Measurements from ENCODE around the gene HORMAD2.

HORMAD2 gene

DNA sequence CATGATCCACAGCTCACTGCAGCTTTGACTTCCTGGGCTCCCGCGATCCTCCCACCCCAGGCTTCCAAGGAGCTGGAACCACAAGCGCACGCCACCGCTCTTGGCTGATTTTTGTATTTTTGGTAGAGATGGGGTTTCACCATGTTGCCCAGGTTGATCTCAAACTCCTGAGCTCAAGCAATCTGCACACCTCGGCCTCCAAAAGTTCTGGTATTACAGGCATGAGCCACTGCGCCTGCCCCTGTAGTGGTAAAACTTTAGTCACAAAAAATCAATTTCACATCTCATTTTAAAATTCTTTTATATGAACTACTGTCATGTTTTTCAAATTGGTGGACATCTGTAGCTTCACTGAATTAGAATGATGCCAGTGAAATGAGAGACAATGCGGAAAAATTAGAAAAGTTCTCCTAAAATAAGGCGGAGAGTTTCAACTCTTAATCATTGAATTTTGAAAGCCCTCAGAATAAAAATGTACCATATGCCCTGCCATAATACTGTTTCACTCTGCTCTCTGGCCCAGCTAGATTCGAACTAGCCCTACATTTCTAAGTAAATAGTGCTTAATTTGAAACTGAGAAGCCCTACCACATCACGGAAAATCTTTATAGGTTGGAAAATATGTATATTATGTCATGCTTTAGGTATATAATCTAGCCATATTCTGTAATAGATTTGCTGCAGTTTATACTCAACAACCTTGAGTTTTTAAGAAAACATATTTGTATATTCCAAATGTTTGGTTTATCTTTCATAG, 78.7 kb downstream of the HORMAD2 start:
- POLR2A ChIA-PET = no interaction called here

More for the DNA sequence above, 78.7 kb downstream of the HORMAD2 start:
- H3K27ac ChIP-seq (ENCODE audit: extremely low read depth, low read depth, low read length) = no peak overlapping the region
- H3K36me3 ChIP-seq (ENCODE audit: control insufficient read depth in 2 of 2, insufficient read depth in 1 of 2, low read length in 2 of 2) = no peaks in the 10 kb centered on the region
- H3K4me3 ChIP-seq (ENCODE audit: low read depth, low read length) = no peak overlapping the region
- H3K4me1 ChIP-seq (ENCODE audit: control insufficient read depth, insufficient read depth, low read length) = no peaks in the 10 kb centered on the region
- CTCF ChIA-PET = interaction anchor here (1.8 kb wide), 1 partner anchor 533 kb away, joined by 6 read pairs; no protein-coding TSS in a partner anchor
- TF ChIP-seq ZBTB7A (tag by site-specific recombination; IDR thresholded peaks at IDR 0.05; ENCODE audit: low read depth) = no peak
- no peak for TF ChIP-seq ZNF514 (tag by site-specific recombination; IDR thresholded peaks at IDR 0.05)
- TF ChIP-seq ZNF341 (tag by site-specific recombination; IDR thresholded peaks at IDR 0.05; ENCODE audit: low read depth) = no peak
- TF ChIP-seq ZNF423 (tag by site-specific recombination; IDR thresholded peaks at IDR 0.05) = no peak
- no peak for TF ChIP-seq IKZF3 (tag by site-specific recombination; IDR thresholded peaks at IDR 0.05)
- no peak for TF ChIP-seq BCL11A (tag by site-specific recombination; IDR thresholded peaks at IDR 0.05; ENCODE audit: low read depth)
- TF ChIP-seq, protein P1, sequence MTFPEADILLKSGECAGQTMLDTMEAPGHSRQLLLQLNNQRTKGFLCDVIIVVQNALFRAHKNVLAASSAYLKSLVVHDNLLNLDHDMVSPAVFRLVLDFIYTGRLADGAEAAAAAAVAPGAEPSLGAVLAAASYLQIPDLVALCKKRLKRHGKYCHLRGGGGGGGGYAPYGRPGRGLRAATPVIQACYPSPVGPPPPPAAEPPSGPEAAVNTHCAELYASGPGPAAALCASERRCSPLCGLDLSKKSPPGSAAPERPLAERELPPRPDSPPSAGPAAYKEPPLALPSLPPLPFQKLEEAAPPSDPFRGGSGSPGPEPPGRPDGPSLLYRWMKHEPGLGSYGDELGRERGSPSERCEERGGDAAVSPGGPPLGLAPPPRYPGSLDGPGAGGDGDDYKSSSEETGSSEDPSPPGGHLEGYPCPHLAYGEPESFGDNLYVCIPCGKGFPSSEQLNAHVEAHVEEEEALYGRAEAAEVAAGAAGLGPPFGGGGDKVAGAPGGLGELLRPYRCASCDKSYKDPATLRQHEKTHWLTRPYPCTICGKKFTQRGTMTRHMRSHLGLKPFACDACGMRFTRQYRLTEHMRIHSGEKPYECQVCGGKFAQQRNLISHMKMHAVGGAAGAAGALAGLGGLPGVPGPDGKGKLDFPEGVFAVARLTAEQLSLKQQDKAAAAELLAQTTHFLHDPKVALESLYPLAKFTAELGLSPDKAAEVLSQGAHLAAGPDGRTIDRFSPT (tag by site-specific recombination; IDR thresholded peaks at IDR 0.05) = no peak
- TF ChIP-seq MEIS1 (CRISPR knock-in tag; IDR thresholded peaks at IDR 0.05; ENCODE audit: borderline replicate concordance) = no peak
- TF ChIP-seq, protein P2, sequence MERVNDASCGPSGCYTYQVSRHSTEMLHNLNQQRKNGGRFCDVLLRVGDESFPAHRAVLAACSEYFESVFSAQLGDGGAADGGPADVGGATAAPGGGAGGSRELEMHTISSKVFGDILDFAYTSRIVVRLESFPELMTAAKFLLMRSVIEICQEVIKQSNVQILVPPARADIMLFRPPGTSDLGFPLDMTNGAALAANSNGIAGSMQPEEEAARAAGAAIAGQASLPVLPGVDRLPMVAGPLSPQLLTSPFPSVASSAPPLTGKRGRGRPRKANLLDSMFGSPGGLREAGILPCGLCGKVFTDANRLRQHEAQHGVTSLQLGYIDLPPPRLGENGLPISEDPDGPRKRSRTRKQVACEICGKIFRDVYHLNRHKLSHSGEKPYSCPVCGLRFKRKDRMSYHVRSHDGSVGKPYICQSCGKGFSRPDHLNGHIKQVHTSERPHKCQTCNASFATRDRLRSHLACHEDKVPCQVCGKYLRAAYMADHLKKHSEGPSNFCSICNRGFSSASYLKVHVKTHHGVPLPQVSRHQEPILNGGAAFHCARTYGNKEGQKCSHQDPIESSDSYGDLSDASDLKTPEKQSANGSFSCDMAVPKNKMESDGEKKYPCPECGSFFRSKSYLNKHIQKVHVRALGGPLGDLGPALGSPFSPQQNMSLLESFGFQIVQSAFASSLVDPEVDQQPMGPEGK (tag by site-specific recombination; IDR thresholded peaks at IDR 0.05) = no peak
- no peak for TF ChIP-seq ZNF211 (tag by site-specific recombination; IDR thresholded peaks at IDR 0.05; ENCODE audit: low read depth)
- TF ChIP-seq ZNF585B (tag by site-specific recombination; IDR thresholded peaks at IDR 0.05) = no peak
- TF ChIP-seq, protein P3, sequence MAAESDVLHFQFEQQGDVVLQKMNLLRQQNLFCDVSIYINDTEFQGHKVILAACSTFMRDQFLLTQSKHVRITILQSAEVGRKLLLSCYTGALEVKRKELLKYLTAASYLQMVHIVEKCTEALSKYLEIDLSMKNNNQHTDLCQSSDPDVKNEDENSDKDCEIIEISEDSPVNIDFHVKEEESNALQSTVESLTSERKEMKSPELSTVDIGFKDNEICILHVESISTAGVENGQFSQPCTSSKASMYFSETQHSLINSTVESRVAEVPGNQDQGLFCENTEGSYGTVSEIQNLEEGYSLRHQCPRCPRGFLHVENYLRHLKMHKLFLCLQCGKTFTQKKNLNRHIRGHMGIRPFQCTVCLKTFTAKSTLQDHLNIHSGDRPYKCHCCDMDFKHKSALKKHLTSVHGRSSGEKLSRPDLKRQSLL (tag by site-specific recombination; IDR thresholded peaks at IDR 0.05) = no peak
- TF ChIP-seq, protein P4, sequence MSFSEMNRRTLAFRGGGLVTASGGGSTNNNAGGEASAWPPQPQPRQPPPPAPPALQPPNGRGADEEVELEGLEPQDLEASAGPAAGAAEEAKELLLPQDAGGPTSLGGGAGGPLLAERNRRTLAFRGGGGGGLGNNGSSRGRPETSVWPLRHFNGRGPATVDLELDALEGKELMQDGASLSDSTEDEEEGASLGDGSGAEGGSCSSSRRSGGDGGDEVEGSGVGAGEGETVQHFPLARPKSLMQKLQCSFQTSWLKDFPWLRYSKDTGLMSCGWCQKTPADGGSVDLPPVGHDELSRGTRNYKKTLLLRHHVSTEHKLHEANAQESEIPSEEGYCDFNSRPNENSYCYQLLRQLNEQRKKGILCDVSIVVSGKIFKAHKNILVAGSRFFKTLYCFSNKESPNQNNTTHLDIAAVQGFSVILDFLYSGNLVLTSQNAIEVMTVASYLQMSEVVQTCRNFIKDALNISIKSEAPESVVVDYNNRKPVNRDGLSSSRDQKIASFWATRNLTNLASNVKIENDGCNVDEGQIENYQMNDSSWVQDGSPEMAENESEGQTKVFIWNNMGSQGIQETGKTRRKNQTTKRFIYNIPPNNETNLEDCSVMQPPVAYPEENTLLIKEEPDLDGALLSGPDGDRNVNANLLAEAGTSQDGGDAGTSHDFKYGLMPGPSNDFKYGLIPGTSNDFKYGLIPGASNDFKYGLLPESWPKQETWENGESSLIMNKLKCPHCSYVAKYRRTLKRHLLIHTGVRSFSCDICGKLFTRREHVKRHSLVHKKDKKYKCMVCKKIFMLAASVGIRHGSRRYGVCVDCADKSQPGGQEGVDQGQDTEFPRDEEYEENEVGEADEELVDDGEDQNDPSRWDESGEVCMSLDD (tag by site-specific recombination; IDR thresholded peaks at IDR 0.05) = no peak
- TF ChIP-seq, protein P5, sequence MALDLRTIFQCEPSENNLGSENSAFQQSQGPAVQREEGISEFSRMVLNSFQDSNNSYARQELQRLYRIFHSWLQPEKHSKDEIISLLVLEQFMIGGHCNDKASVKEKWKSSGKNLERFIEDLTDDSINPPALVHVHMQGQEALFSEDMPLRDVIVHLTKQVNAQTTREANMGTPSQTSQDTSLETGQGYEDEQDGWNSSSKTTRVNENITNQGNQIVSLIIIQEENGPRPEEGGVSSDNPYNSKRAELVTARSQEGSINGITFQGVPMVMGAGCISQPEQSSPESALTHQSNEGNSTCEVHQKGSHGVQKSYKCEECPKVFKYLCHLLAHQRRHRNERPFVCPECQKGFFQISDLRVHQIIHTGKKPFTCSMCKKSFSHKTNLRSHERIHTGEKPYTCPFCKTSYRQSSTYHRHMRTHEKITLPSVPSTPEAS (tag by site-specific recombination; IDR thresholded peaks at IDR 0.05) = no peak
- TF ChIP-seq ZNF169 (tag by site-specific recombination; IDR thresholded peaks at IDR 0.05) = no peak
- no peak for TF ChIP-seq ZNF302 (tag by site-specific recombination; IDR thresholded peaks at IDR 0.05; ENCODE audit: low read depth)
- TF ChIP-seq BCL11B (tag by site-specific recombination; IDR thresholded peaks at IDR 0.05; ENCODE audit: low read depth) = no peak
- no peak for TF ChIP-seq ZNF473 (tag by site-specific recombination; IDR thresholded peaks at IDR 0.05)
- TF ChIP-seq ZFP3 (tag by site-specific recombination; IDR thresholded peaks at IDR 0.05; ENCODE audit: low read depth) = no peak
- H3K9me3 ChIP-seq (ENCODE audit: control insufficient read depth, insufficient read depth, low read depth, low read length) = no peaks in the 10 kb centered on the region
